ENCODE data around the gene FNBP1L.

FNBP1L gene

DNA sequence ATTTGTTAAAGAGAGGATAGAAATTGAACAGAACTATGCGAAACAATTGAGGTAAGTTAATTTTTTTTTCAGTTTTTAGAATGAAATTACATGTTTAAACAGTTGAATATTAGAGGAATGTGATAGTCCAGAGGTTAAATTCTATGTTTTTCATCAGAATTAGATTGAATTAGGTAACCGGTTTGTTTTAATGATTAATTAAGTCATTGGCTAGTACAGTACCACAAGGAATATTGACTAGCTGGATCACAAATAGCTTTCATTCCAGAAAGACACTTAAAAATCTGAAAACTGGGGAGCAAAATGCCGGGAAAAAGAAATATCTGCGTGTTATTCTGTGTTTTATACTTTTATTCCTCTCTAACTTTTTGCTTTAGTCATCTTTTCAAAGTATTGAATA, 51.6 kb downstream of the FNBP1L start:
- TF ChIP-seq, protein P1, sequence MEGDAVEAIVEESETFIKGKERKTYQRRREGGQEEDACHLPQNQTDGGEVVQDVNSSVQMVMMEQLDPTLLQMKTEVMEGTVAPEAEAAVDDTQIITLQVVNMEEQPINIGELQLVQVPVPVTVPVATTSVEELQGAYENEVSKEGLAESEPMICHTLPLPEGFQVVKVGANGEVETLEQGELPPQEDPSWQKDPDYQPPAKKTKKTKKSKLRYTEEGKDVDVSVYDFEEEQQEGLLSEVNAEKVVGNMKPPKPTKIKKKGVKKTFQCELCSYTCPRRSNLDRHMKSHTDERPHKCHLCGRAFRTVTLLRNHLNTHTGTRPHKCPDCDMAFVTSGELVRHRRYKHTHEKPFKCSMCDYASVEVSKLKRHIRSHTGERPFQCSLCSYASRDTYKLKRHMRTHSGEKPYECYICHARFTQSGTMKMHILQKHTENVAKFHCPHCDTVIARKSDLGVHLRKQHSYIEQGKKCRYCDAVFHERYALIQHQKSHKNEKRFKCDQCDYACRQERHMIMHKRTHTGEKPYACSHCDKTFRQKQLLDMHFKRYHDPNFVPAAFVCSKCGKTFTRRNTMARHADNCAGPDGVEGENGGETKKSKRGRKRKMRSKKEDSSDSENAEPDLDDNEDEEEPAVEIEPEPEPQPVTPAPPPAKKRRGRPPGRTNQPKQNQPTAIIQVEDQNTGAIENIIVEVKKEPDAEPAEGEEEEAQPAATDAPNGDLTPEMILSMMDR (IDR thresholded peaks at IDR 0.05), result no peak

DNA sequence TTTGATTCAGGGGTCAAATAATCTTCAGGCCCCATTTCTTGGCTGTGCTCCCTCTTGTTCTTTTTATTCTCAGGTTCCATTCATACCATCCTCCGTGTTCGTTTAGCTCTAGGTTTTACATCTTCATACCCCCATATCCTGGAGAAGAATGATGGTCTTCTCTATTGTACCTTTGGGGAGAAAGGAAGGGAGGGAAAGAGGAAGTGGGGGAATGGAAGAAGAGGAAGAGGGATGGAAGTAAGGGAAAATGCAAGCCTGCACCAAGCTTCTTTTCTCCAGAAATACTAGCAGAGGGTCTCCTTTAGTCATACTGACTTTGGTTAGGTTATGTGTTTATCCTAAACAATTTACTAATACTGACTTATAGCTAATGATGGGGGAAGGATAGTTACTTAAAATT, 52.4 kb downstream of the FNBP1L start:
- TF ChIP-seq, protein P1 (IDR thresholded peaks at IDR 0.05), result no peak

DNA sequence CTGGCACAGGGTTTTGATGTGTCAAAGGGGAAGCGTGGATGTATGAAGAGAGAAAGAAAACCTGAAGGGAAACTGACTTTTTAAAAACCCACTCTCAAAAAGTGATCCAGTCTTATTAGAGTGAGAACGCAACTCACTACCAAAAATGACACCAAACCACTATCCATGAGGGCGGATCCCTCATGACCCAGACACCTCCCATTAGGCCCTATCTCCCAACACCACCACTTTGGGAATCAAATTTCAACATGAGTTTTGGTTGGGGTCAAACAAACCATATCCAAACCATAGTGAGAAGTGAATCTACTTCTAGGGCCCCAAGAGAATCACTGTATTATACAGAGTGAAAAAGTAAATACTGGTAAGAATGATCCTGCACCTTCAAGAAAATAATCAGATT, 53.5 kb downstream of the FNBP1L start:
- TF ChIP-seq, protein P1 (IDR thresholded peaks at IDR 0.05), result no peak

DNA sequence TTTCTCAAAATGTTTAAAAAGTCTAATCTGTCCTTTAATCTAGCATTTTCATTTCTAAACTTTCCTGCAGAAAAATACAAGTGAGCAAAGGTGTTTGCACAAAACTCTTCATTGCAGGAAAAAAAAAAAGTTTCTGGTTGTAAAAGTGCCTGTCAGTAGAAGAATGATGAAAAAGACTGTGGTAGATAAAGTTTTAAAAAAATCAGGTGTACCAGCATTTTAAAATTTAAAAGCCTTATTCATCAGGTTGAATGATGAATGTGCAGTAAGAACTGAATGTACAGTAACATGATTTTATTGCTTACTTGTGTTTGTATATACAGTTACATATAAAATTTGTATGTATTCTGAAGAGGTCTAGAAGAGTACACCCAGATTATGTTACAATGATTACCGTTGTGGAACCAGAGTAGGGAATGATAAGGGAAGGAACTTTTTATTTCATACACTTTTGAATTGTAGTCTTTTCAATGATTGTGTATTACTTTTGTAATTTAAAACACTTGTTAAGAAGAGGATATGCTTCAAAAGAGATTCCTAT, 54.0 kb downstream of the FNBP1L start:
- TF ChIP-seq, protein P1 (IDR thresholded peaks at IDR 0.05), result no peak

DNA sequence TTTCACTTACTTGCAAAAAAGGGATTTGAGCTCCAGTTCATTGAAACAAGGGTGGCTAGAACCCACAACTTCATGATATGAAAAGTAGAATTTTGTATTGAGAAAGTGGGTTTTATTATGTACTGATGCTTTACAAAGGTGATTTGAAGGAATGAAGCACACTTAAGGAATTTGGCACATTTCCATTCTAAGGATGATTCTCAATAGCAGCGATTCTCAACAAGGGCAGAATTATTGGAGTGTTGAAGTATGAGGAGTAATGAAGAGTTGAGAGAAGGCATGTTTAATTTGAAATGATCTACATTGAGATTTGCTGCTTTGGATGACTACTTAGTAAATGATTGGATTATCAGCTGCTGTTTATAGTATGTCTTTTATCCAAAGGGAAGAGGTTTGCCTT, 54.7 kb downstream of the FNBP1L start:
- TF ChIP-seq, protein P1 (IDR thresholded peaks at IDR 0.05), result no peak

DNA sequence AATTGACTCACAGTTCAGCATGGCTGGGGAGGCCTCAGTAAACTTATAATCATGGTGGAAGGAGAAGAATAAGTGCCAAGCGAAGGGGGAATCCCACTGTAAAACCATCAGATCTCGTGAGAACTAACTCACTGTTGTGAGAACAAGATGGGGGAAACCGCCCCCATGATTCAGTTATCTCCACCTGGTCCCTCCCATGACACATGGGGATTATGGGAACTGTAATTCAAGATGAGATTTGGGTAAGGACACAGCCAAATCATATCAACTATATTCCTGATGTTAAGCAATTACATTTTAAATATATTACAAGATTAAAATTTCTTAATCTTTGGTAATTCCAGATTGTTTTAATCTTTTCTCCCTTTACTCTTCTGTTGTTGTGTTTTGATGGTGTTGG, 55.2 kb downstream of the FNBP1L start:
- TF ChIP-seq, protein P1 (IDR thresholded peaks at IDR 0.05), result no peak

DNA sequence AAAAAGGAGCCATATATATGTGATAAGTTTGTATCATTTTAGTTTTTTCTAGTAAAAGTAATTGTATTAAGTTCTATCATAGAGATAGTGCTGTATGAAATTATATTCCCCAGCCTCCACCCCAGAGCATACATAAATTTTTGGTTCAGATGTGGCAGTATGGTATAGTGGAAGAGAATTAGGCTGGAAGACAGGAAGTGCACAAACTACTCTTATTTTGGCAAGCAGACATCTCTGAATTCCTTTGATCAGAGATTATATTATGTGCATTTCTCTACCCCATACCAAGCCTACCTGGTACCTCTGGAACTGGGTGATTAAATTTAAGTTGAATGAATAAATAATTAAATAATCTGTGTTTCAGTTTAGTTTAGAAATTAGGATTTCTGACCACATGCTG, 55.9 kb downstream of the FNBP1L start:
- TF ChIP-seq, protein P1 (IDR thresholded peaks at IDR 0.05), result no peak
